ENCODE results near the gene MRPL58. TPM values are rescaled to one million over a fixed set of nuclear protein-coding genes. Genes with fewer than 3 reads are reported as not detected.

The MRPL58 gene
- polyA plus RNA-seq, 1 donor, result 24.1 TPM

Other genes starting within 250 kb of the MRPL58 start
- 34.2 TPM for gene NAT9, start 236.3 kb upstream of the MRPL58 start, polyA plus RNA-seq
- 0.33 TPM for gene GRIN2C, start 152.8 kb upstream of the MRPL58 start, polyA plus RNA-seq
- 6.3 TPM for gene FDXR, start 139.7 kb upstream of the MRPL58 start, polyA plus RNA-seq
- gene FADS6, start 119.0 kb upstream of the MRPL58 start, polyA plus RNA-seq, result 14.5 TPM
- 1.5 TPM for gene USH1G, start 89.4 kb upstream of the MRPL58 start, polyA plus RNA-seq
- gene OTOP2, start 88.4 kb upstream of the MRPL58 start, polyA plus RNA-seq, result 1.6 TPM
- gene OTOP3, start 76.8 kb upstream of the MRPL58 start, polyA plus RNA-seq, result 13.8 TPM
- gene HID1, start 39.9 kb upstream of the MRPL58 start, polyA plus RNA-seq, result 42.3 TPM
- 6.8 TPM for gene CDR2L, start 25.0 kb upstream of the MRPL58 start, polyA plus RNA-seq
- gene ATP5PD, start 34.3 kb downstream of the MRPL58 start, polyA plus RNA-seq, result 321 TPM
- 16.1 TPM for gene KCTD2, start 34.6 kb downstream of the MRPL58 start, polyA plus RNA-seq
- 25.5 TPM for gene SLC16A5, start 75.3 kb downstream of the MRPL58 start, polyA plus RNA-seq
- 9.3 TPM for gene ARMC7, start 97.3 kb downstream of the MRPL58 start, polyA plus RNA-seq
- 52.2 TPM for gene NT5C, start 119.1 kb downstream of the MRPL58 start, polyA plus RNA-seq
- 93.1 TPM for gene JPT1, start 141.8 kb downstream of the MRPL58 start, polyA plus RNA-seq
- 338 TPM for gene SUMO2, start 170.3 kb downstream of the MRPL58 start, polyA plus RNA-seq
- gene NUP85, start 193.0 kb downstream of the MRPL58 start, polyA plus RNA-seq, result 49.9 TPM
- 41.3 TPM for gene GGA3, start 248.9 kb downstream of the MRPL58 start, polyA plus RNA-seq
- gene MRPS7, start 249.2 kb downstream of the MRPL58 start, polyA plus RNA-seq, result 59.3 TPM